HepG2 (cell line): Measurements from ENCODE around the gene ZMYM3. TPM values are rescaled to one million over a fixed set of nuclear protein-coding genes. Genes with fewer than 3 reads are reported as not detected.

ENCODE experiments used
- BCL6 ChIP-seq: IDR thresholded peaks from 2 replicates; pipeline ENCODE4 v1.6.1; 2016; ENCODE audit warnings: missing genetic modification reagents, missing compliant biosample characterization
- CEBPB ChIP-seq: IDR thresholded peaks from 2 replicates; pipeline ENCODE4 v1.6.1; 2011; ENCODE audit warnings: low read depth, low read length, improper control_type of control experiment, borderline replicate concordance
- ELK4 ChIP-seq: sonication (generic); formaldehyde crosslinking; IDR thresholded peaks from 2 replicates; pipeline ENCODE4 v1.9.0; 2021; ENCODE audit warnings: missing genetic modification reagents, borderline replicate concordance
- FOSL2 ChIP-seq: sonication (generic); formaldehyde crosslinking; IDR thresholded peaks from 2 replicates; pipeline ENCODE4 v1.4.0; 2020; ENCODE audit warnings: missing genetic modification reagents
- GRHL1 ChIP-seq: sonication (generic); formaldehyde crosslinking; conservative IDR thresholded peaks from 2 replicates; pipeline ENCODE4 v1.8.0; 2022; ENCODE audit warnings: missing genetic modification reagents
- HBP1 ChIP-seq: IDR thresholded peaks from 2 replicates; pipeline ENCODE4 v1.6.1; 2016; ENCODE audit warnings: low read depth, control low read depth
- KLF15 ChIP-seq: sonication (generic); formaldehyde crosslinking; IDR thresholded peaks from 2 replicates; pipeline ENCODE4 v1.8.1; 2023; ENCODE audit warnings: borderline replicate concordance, mild to moderate bottlenecking, inconsistent platforms, missing genetic modification reagents, mixed read lengths
- NAIF1 ChIP-seq: sonication (generic); formaldehyde crosslinking; IDR thresholded peaks from 2 replicates; pipeline ENCODE4 v1.5.0; 2020; ENCODE audit warnings: mild to moderate bottlenecking, missing genetic modification reagents, borderline replicate concordance
- NCOR1 ChIP-seq: fragments of 200-600 bp; sonication (generic); IDR thresholded peaks from 2 replicates; pipeline ENCODE4 v1.7.0; 2017; ENCODE audit warnings: antibody characterized with exemption, low read length, borderline replicate concordance
- SNAPC5 ChIP-seq: sonication (generic); formaldehyde crosslinking; IDR thresholded peaks from 2 replicates; pipeline ENCODE4 v1.8.1; 2023; ENCODE audit warnings: mild to moderate bottlenecking, missing genetic modification reagents, borderline replicate concordance
- STAT6 ChIP-seq: sonication (generic); formaldehyde crosslinking; IDR thresholded peaks from 2 replicates; pipeline ENCODE4 v1.4.0; 2020; ENCODE audit warnings: missing genetic modification reagents, mild to moderate bottlenecking, borderline replicate concordance
- ZBED4 ChIP-seq: sonication (generic); formaldehyde crosslinking; IDR thresholded peaks from 2 replicates; pipeline ENCODE4 v1.4.0; 2020; ENCODE audit warnings: missing genetic modification reagents, borderline replicate concordance
- ZC3H13 ChIP-seq: sonication (generic); formaldehyde crosslinking; IDR thresholded peaks from 2 replicates; pipeline ENCODE4 v1.8.1; 2023; ENCODE audit warnings: mild to moderate bottlenecking, missing genetic modification reagents, moderate library complexity
- ZNF224 ChIP-seq: sonication (generic); formaldehyde crosslinking; IDR thresholded peaks from 2 replicates; pipeline ENCODE4 v1.5.0; 2020; ENCODE audit warnings: mild to moderate bottlenecking, missing genetic modification reagents
- ZNF674 ChIP-seq: sonication (generic); formaldehyde crosslinking; IDR thresholded peaks from 2 replicates; pipeline ENCODE4 v1.5.0; 2020; ENCODE audit warnings: low read depth, mild to moderate bottlenecking, missing genetic modification reagents
- ZNF704 ChIP-seq: sonication (generic); formaldehyde crosslinking; IDR thresholded peaks from 2 replicates; pipeline ENCODE4 v1.8.1; 2023; ENCODE audit warnings: mild to moderate bottlenecking, inconsistent platforms, moderate library complexity, missing genetic modification reagents, borderline replicate concordance
- polyA plus RNA-seq, 8 experiments: library from polyadenylated mRNA; depleted of rRNA in 3 of 8; stranded (reverse) in 7 of 8; unstranded in 1 of 8; fragments of >200 nt; fragmentation: Illumina TruSeq in 4 of 8; extraction: Trizol in 4 of 8; gene quantifications; 2 replicates each; pipeline versions ENCODE4 v1.2.1 to v1.2.3, GENCODE V29; 2011 to 2016; ENCODE audit warnings: low read depth in 4 of 8, missing spikeins in 1 of 8, mixed read lengths in 1 of 8; ENCODE audit not compliant: insufficient read depth in 1 of 8
- total RNA-seq, 5 experiments: library from RNA; depleted of rRNA; stranded (reverse); fragments of >200 nt; fragmentation: Illumina TruSeq; extraction: Trizol; gene quantifications; 2 replicates each; pipeline ENCODE4 v1.2.3, GENCODE V29; 2016; ENCODE audit warnings: low read depth in 1 of 5

ZMYM3 gene
- total and polyA plus RNA-seq, 2 of the 13 experiments (the other 11 are each of a cell fraction or from before 2014, with no cell fraction given), result 26.4 to 35.4 TPM

- TF ChIP-seq ZNF704 (CRISPR knock-in tag) (no peak), FOSL2 (peak; percentile 96), ZNF674 (CRISPR knock-in tag) (no peak), ZNF224 (CRISPR knock-in tag) (no peak), GRHL1 (CRISPR knock-in tag) (no peak), NCOR1 (peak; percentile 96), NAIF1 (CRISPR knock-in tag) (no peak), ZBED4 (CRISPR knock-in tag) (no peak), BCL6 (CRISPR knock-in tag) (peak; percentile 75), ZC3H13 (CRISPR knock-in tag) (no peak), KLF15 (CRISPR knock-in tag) (no peak), CEBPB (peak; percentile 80), STAT6 (CRISPR knock-in tag) (no peak), HBP1 (CRISPR knock-in tag) (no peak), SNAPC5 (no peak), ELK4 (CRISPR knock-in tag) (no peak)
Measured at GRCh38 chrX:71228063-71228642, 25.8 kb downstream of the ZMYM3 start (continued).
